PC-9 (cell line): Measurements from ENCODE around the gene UBE2G2. TPM values are rescaled to one million over a fixed set of nuclear protein-coding genes. Genes with fewer than 3 reads are reported as not detected.

ENCODE experiments used
- BruUV-seq: library from RNA; stranded (reverse); fragments of 400-500 nt; replicated peaks from 2 replicates; lab custom pipeline; 2021; lab: Mats Ljungman, UMichigan
- CTCF ChIA-PET: fragments of 300-600 bp; sonication (Branson Sonifier 250); formaldehyde crosslinking; loops from one replicate; lab custom pipeline; 2022; ENCODE audit warnings: antibody characterized with exemption; lab: Charles Lee
- POLR2A ChIA-PET: fragments of 300-600 bp; sonication (Branson Sonifier 250); formaldehyde crosslinking; loops from one replicate; lab custom pipeline; 2022; ENCODE audit warnings: antibody characterized with exemption; ENCODE audit not compliant: unreplicated experiment; lab: Charles Lee
- DNase-seq, 2 experiments: peaks; one replicate each; pipeline versions ENCODE4 v3.0.0 to v3.0.0-alpha.2; 2015 to 2022; ENCODE audit warnings: mixed read lengths in 1 of 2
- H2AFZ ChIP-seq: fragments of 200-600 bp; sonication (generic); 2 replicates; pipeline ENCODE4 v1.8.1; 2017; ENCODE audit warnings: antibody characterized with exemption
- H3F3A ChIP-seq: fragments of 200-600 bp; sonication (generic); 2 replicates; pipeline ENCODE4 v1.8.1; 2017; ENCODE audit warnings: antibody characterized with exemption, mild to moderate bottlenecking, low read depth; ENCODE audit not compliant: insufficient read depth
- H3K27ac ChIP-seq: fragments of 200-600 bp; sonication (generic); 2 replicates; pipeline ENCODE4 v1.6.1; 2016; ENCODE audit warnings: mixed run types
- H3K27me3 ChIP-seq: fragments of 200-600 bp; sonication (generic); 2 replicates; pipeline ENCODE4 v1.6.1; 2016; ENCODE audit warnings: low read depth, mixed run types; ENCODE audit not compliant: insufficient read depth
- H3K36me3 ChIP-seq: fragments of 200-600 bp; sonication (generic); 2 replicates; pipeline ENCODE4 v1.6.1; 2016; ENCODE audit warnings: low read depth, mixed run types
- H3K4me1 ChIP-seq: fragments of 200-600 bp; sonication (generic); replicated peaks from 2 replicates; pipeline ENCODE4 v1.6.1; 2016; ENCODE audit warnings: mixed run types; ENCODE audit not compliant: insufficient read depth
- H3K4me2 ChIP-seq: fragments of 200-600 bp; sonication (generic); 2 replicates; pipeline ENCODE4 v1.6.1; 2017; ENCODE audit warnings: mixed run types
- H3K4me3 ChIP-seq: fragments of 200-600 bp; sonication (generic); 2 replicates; pipeline ENCODE4 v1.6.1; 2016; ENCODE audit warnings: mixed run types
- H3K79me2 ChIP-seq: fragments of 200-600 bp; sonication (generic); 2 replicates; pipeline ENCODE4 v1.6.1; 2017; ENCODE audit warnings: low read depth, mixed run types
- H3K9me2 ChIP-seq: fragments of 200-600 bp; sonication (generic); 2 replicates; pipeline ENCODE4 v1.8.1; 2017; ENCODE audit warnings: mild to moderate bottlenecking; ENCODE audit not compliant: insufficient read depth
- H3K9me3 ChIP-seq: fragments of 200-600 bp; sonication (generic); 2 replicates; pipeline ENCODE4 v1.8.1; 2016; ENCODE audit warnings: low read depth; ENCODE audit not compliant: insufficient read depth
- H4K20me1 ChIP-seq: fragments of 200-600 bp; sonication (generic); 2 replicates; pipeline ENCODE4 v1.8.1; 2017; ENCODE audit not compliant: insufficient read depth
- CTCF ChIP-seq: fragments of 200-600 bp; sonication (generic); conservative IDR thresholded peaks from 2 replicates; pipeline ENCODE4 v1.6.1; 2017; ENCODE audit warnings: mixed run types, antibody characterized with exemption, mild to moderate bottlenecking, moderate library complexity
- EZH2 ChIP-seq: fragments of 200-600 bp; sonication (generic); IDR thresholded peaks from 2 replicates; pipeline ENCODE4 v1.8.0; 2017; ENCODE audit warnings: antibody characterized with exemption, low read depth
- intact Hi-C: fragments of 100-400 bp; cut with micrococcal nuclease; formaldehyde crosslinking; loops from one replicate; pipeline ENCODE4 v1.10.0; 2022; ENCODE audit not compliant: unreplicated experiment
- total RNA-seq: library from RNA; stranded (reverse); gene quantifications from 2 replicates; pipeline ENCODE4 v1.2.3, GENCODE V29; 2021

The UBE2G2 gene
- total RNA-seq, 1 experiment from 2014 or later = 51.9 TPM

GRCh38 chr21:44850208-44850800, 48.7 kb upstream of the UBE2G2 start:
- intact Hi-C loops = no loop called here
- Histone ChIP-seq H3K4me3 (no peak overlapping the region), H3K9me3 (no peaks in the 10 kb centered on the region), H3K27ac (no peak overlapping the region), H3K4me2 (no peak overlapping the region), H3K27me3 (no peaks in the 10 kb centered on the region), H4K20me1 (peaks cover 9% of the 10 kb centered on the region), H3K79me2 (peaks cover 8% of the 10 kb centered on the region), H3F3A (peaks cover 14% of the 10 kb centered on the region; the same call in 1 of the 2 replicates), H3K9me2 (no peaks in the 10 kb centered on the region), H2AFZ (no peak overlapping the region), H3K36me3 (peaks cover 3% of the 10 kb centered on the region; the same call in 1 of the 2 replicates), H3K4me1 (no peaks in the 10 kb centered on the region)
- TF ChIP-seq CTCF = no peak
- no peak for TF ChIP-seq EZH2
- BruUV-seq = no TSS peak
- CTCF ChIA-PET = no interaction called here
- POLR2A ChIA-PET = no interaction called here
- no peak for DNase-seq

GRCh38 chr21:44849616-44850130, 48.1 kb upstream of the UBE2G2 start:
- POLR2A ChIA-PET = no interaction called here
- BruUV-seq = no TSS peak
- peaks cover 3% of the 10 kb centered on the region; the same call in 1 of the 2 replicates for H3K36me3 ChIP-seq
- no peaks in the 10 kb centered on the region for H3K4me1 ChIP-seq
- H3F3A ChIP-seq = peaks cover 18% of the 10 kb centered on the region; the same call in 1 of the 2 replicates
- H3K9me3 ChIP-seq = no peaks in the 10 kb centered on the region
- H3K4me2 ChIP-seq = no peak overlapping the region
- H2AFZ ChIP-seq = no peak overlapping the region
- intact Hi-C loops = no loop called here
- no peak for DNase-seq
- H3K4me3 ChIP-seq = no peak overlapping the region
- H3K27ac ChIP-seq = no peak overlapping the region
- H4K20me1 ChIP-seq = peaks cover 9% of the 10 kb centered on the region
- CTCF ChIA-PET = no interaction called here
- H3K9me2 ChIP-seq = no peaks in the 10 kb centered on the region
- TF ChIP-seq EZH2 = no peak
- no peak for TF ChIP-seq CTCF
- H3K79me2 ChIP-seq = peaks cover 1% of the 10 kb centered on the region
- H3K27me3 ChIP-seq = no peaks in the 10 kb centered on the region

- CTCF ChIA-PET = no interaction called here
- intact Hi-C loops = no loop called here
- POLR2A ChIA-PET = no interaction called here
These were observed 47.4 kb upstream of the UBE2G2 start for GRCh38 chr21:44848821-44849521.

More at GRCh38 chr21:44848821-44849521, 47.4 kb upstream of the UBE2G2 start:
- peaks cover 18% of the 10 kb centered on the region; the same call in 1 of the 2 replicates for H3F3A ChIP-seq
- no peaks in the 10 kb centered on the region for H3K9me2 ChIP-seq
- H4K20me1 ChIP-seq = peaks cover 9% of the 10 kb centered on the region
- H2AFZ ChIP-seq = no peak overlapping the region
- H3K36me3 ChIP-seq = no peaks in the 10 kb centered on the region
- no TSS peak for BruUV-seq
- H3K9me3 ChIP-seq = no peaks in the 10 kb centered on the region
- H3K4me3 ChIP-seq = no peak overlapping the region
- TF ChIP-seq CTCF (no peak), EZH2 (no peak)
- H3K79me2 ChIP-seq = no peaks in the 10 kb centered on the region; the same call in 1 of the 2 replicates
- no peaks in the 10 kb centered on the region for H3K4me1 ChIP-seq
- H3K4me2 ChIP-seq = no peak overlapping the region
- no peak overlapping the region for H3K27ac ChIP-seq
- H3K27me3 ChIP-seq = no peaks in the 10 kb centered on the region
- no peak for DNase-seq
